GM18517 (cell line): Measurements from ENCODE around the gene RPL41.
"Not testable (repeated sequence)": the region's sequence is repeated elsewhere in the genome, so short reads cannot be mapped to it uniquely, and the experiment has no call there.

Experiments used
- ATAC-seq: cut with Tn5 transposase; IDR thresholded peaks from one replicate; pipeline ENCODE4 v1.9.1; 2021; ENCODE audit warnings: mild to moderate bottlenecking, moderate library complexity; ENCODE audit not compliant: unreplicated experiment

Gene RPL41

DNA sequence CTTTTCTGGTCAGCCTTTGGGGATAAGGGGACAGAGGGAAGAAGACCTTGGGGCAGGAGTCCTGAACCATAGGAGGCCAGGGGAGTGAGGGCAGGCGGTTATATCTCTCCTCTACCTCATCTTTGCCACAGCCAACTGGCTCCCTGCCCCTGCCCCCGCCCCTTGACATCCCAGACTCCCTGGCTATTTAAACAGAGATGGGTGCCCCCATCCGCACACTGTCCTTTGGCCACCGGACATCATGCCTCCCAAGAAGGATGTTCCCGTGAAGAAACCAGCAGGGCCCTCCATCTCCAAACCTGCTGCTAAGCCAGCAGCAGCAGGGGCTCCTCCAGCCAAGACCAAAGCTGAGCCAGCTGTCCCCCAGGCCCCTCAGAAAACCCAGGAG, 37.2 kb downstream of the RPL41 start:
- ATAC-seq, result no peak

DNA sequence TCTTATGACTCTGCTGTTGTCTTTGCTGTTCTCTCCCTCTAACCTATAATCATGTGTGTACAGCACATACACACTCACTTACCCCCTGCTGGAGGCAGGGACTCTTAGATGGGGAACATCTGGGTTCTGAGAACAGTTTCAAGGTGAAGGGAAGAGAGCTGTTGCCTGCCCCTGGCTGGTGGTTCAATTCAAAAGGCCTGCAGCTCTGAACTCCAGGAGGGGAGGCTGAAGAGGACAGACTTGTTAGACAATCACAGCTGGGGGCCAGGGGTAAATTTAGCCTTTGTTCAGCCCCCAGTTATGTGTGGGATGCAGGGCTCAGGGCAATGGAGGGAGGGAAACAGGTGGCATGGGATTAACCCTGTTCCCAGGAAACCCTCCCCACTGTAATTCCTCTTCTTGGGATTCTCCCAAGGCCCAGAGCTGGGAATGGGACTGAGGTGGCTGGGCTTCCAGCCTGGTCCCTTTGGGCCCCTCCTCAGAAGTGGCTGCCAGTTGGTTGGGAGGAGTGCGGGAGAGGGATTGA, 37.9 kb downstream of the RPL41 start:
- ATAC-seq, result no peak

DNA sequence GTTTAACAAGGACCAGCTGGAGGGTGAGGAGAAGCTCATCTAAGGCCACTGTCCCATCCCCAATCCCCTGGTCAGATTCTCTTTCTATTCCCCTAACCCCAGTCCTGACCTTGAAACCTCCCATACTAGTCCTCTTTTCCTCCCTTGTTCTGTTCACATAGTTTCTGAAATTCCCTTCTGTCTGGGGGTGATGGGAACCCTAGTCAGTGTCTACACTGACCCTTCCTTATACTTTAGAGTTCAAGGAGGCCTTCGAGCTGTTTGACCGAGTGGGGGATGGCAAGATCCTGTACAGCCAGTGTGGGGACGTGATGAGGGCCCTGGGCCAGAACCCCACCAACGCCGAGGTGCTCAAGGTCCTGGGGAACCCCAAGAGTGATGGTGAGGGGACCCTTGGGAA, 38.4 kb downstream of the RPL41 start:
- ATAC-seq, result no peak

- no peak for ATAC-seq
These were observed 38.9 kb downstream of the RPL41 start for GRCh38 chr12:56155256-56155845.

GRCh38 chr12:56156464-56157200, 40.2 kb downstream of the RPL41 start:
- ATAC-seq, result not testable (repeated sequence)

GRCh38 chr12:56157201-56158028, 41.0 kb downstream of the RPL41 start:
- peak; percentile 28 for ATAC-seq

- peak; percentile 77 for ATAC-seq
These were observed 41.8 kb downstream of the RPL41 start, which contains the start of gene MYL6 for GRCh38 chr12:56158029-56158925. Gene MYL6, plus strand, starts transcription at chr12:56158359. Its CDS starts 43 bp downstream, at chr12:56158402.

DNA sequence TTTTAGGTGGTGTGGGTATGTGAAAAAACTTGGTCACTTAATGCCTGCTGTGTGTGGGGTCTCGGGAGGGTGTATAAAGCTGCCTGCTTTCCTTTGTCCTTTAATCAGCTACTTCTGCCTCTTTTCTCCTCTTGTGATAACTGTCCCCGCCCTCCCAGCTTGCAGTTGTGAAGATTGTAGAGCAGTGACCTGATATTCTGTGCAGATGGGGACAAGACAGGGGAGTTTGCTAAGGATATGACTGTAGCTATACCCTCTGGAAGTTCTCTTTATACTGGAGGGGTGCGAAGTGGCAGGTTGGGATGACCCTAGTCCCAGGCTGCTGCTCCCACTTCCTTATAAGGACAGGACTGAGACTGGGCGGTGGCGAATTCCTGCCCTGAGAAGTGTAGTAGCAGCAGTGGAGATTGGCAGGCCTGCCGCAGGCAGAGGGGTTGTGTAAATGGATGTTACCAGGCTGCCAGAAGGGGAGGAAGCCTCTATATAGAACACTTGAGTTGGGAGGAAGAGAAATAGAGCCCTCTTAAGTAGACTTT, 42.6 kb downstream of the RPL41 start:
- no peak for ATAC-seq

DNA sequence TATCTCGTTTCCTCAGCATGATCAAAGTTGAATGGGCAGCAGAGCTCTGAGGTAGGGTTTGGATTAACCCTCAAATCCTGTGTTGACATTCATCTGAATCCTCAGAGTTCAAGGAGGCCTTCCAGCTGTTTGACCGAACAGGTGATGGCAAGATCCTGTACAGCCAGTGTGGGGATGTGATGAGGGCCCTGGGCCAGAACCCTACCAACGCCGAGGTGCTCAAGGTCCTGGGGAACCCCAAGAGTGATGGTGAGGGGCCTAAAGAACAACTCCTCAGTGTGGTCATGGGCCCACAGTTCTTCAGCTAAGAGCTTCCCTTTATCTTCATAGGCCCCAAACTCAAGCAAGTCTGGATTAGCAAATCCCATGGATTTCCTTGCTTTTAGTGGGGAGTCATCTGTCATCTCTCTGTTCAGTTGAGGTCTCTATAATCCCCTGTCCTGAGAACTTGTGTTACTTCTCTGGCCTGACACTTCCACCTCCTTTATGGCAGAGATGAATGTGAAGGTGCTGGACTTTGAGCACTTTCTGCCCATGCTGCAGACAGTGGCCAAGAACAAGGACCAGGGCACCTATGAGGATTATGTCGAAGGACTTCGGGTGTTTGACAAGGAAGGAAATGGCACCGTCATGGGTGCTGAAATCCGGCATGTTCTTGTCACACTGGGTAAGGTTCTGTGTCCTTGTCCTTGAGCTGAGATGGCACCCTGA, 43.2 kb downstream of the RPL41 start:
- no peak for ATAC-seq

DNA sequence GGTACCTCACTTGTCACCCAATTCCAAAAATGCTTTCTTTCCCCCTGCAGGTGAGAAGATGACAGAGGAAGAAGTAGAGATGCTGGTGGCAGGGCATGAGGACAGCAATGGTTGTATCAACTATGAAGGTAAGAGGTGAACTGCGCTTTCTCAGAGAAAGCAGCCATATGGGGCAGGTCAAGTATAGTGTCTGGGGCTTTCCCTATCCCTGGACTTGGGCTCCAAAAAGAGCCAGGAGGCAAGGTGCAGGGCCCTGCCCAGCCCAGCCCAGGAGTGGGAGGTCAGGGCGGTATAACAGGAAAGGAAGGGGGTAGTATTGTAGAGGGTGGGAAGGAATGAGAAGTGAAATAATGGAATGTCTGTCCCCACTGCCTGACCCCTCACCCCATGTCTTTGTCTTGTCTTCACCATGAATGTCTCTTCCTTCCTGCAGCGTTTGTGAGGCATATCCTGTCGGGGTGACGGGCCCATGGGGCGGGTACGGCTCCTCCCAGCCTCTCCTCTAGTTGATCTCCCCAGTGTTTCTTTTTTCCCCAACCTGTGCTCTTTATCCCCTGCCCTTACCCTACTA, 43.8 kb downstream of the RPL41 start:
- no peak for ATAC-seq

- no peak for ATAC-seq
These were observed 44.7 kb downstream of the RPL41 start for GRCh38 chr12:56160894-56161689.

DNA sequence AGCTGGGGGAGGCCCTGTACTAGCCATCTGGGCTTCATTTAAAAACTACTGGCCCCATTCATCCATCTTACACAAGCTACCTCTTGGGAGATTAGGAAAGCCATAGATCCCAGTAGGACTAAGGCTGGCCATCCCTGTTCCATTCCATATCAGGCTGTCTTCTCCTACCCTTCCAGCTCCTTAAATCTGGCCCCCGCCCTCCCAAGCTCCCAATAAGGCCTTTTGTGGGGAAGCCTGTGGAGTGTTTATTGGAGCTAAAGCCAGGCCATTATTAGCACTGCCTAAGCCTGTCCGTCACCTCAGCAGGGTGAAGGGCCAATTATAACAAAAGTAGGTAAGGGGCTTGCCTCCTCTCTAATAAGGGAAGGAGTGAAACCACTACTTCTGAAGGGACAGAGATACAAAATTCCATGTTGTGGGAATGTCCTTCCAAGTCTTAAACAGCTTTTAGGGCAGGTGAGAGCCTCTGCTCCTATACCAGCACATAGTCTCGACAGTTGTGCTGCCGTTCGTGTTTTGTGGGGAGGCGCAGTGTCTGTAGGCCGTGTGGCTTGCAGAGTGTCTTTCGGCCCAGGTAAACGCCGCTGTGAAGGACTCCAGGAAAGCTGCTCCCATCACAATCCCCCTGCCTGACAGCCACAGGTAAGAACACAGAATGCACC, 45.4 kb downstream of the RPL41 start:
- ATAC-seq, result no peak

DNA sequence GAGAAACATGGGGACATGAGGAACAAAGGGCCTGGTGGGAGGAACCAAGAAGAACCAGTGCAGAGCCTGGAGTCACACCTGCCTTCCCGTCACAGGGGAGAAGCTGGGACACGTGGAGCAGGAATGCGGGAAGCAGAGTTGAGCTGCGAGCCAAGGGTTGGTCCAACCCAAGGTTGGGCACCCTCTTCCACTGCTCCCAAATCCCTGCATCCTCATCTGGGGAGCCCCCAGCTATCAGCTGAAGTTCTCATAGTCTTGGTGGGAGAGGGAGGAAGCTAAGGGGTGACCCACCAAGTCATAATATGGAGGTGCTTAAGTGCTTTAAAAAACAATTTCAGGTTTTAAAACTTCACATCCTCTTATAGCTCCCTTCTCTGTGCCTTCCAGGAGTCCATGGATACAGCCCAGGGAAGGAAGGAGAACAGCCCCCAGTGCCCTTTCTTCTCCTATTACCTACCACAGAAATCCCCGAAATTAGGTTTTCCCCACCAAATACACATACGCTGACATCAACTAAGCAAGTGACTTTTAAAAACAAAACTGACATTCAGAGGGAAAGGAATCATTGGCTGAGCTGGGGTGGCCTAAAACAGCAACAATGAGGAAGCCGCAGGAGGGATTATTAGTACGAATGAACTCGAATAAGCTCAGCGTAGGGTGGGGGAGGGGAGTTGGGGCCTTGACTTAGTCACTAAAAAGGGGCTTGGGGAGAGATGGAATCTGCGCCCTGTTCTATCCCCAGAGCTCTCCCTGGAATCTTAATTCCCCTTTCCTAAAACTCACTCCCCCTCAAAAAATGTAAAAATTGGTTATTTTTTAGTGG, 46.2 kb downstream of the RPL41 start:
- no peak for ATAC-seq

DNA sequence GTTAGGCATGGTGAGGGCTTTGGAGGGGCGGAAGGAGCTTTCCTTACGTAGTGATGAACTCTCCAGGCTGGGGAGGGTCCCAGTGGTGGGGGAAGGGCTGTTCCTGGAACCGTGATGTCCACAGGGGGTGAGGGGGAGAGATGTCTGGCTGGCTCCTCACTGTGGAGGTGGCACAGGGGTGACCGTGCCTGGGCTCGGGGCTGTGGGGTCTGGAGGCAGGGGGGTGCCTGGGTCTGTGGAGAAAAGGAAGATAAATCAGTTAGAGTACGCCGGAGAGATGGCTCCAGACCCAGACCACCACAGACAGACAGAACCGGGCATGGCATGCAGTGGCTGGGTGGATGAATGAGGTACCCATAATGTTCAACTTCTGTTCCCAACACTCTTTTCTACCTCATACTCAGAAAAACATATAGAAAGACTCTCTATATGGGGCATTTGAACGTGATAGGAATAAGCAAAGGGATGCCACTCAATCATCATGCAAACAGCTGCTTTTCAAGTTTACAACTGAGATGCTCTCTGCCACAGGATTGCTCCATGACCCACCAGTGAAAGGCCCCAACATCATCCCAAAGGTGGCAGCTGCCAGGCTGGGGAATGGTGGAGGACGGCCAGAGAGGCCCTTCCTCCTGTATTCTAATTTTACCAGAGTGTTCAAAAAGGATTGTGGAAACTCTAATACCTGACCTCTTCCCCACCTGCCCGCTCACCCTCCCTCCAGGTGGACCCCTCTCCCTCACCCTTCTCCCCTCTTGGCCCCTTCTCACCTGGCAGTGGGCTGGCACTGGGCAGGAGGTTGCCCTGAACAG, 47.3 kb downstream of the RPL41 start:
- ATAC-seq, result no peak

- no peak for ATAC-seq
These were observed 47.9 kb downstream of the RPL41 start for GRCh38 chr12:56164345-56164729.

DNA sequence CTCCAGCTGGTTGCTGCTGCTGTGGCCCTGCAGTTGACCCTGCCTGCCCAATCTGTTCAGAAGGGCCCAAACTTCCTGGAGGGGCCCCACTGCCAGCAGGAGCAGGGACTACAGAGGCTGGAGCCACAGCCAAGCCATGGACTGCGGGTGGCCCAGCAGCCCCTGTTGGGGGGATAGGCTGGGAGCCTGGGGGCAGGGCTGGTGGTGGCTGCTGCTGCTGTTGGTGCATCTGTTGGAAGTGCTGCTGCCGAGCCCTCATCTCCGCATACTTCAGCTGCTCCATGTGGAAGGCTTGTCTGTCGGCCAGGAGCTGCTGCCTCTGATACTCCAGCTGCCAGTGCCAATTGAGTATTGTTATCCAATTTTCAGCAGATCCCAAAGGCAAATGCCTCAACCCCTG, 48.9 kb downstream of the RPL41 start:
- ATAC-seq, result no peak
